Measurements from ENCODE around the gene FYB1.

The FYB1 gene

DNA sequence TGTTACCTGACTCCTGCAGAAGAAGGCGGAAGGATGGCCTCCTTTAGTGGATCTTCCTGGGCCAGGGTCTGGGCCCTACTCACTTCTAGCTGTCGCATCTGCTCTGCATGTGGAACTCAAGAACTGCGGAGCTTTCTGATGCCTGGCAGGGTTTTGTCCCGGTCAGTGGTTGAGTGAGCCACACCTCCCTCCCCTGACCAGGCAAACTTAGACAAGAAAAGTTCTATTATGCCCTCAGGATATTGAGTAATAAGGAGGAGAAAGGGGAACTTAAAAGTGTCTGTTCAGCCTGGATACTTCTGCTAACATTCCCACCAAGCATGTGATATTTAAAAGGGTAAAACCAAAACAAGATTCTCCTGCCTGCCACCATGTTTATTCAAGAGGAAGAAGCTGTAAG lies at the start of gene FYB1:
FYB1 (minus strand) TSS at position 127 of the 400 bp plus-strand sequence. CDS start 16,603 bp downstream, outside the sequence.
- TF ChIP-seq NFIC (IDR thresholded peaks at IDR 0.05) (no peak), EGR1 (IDR thresholded peaks at IDR 0.05) (no peak), TCF12 (IDR thresholded peaks at IDR 0.05; ENCODE audit: low read depth) (no peak), ZBTB7A (IDR thresholded peaks at IDR 0.05; ENCODE audit: low read depth) (no peak), FOXM1 (IDR thresholded peaks at IDR 0.05; ENCODE audit: borderline replicate concordance, low read depth) (no peak), USF1 (IDR thresholded peaks at IDR 0.05) (no peak), EP300 (IDR thresholded peaks at IDR 0.05; ENCODE audit: borderline replicate concordance) (no peak), CREB1 (IDR thresholded peaks at IDR 0.05; ENCODE audit: low read depth) (no peak), TAF1 (IDR thresholded peaks at IDR 0.05; ENCODE audit: low read depth) (no peak), MAX (IDR thresholded peaks at IDR 0.05) (no peak), CEBPB (IDR thresholded peaks at IDR 0.05) (no peak), TEAD4 (IDR thresholded peaks at IDR 0.05) (no peak), RAD21 (IDR thresholded peaks at IDR 0.05; ENCODE audit: low read depth) (no peak), YY1 (IDR thresholded peaks at IDR 0.05; ENCODE audit: low read depth) (no peak)
- TF ChIP-seq, protein P1, sequence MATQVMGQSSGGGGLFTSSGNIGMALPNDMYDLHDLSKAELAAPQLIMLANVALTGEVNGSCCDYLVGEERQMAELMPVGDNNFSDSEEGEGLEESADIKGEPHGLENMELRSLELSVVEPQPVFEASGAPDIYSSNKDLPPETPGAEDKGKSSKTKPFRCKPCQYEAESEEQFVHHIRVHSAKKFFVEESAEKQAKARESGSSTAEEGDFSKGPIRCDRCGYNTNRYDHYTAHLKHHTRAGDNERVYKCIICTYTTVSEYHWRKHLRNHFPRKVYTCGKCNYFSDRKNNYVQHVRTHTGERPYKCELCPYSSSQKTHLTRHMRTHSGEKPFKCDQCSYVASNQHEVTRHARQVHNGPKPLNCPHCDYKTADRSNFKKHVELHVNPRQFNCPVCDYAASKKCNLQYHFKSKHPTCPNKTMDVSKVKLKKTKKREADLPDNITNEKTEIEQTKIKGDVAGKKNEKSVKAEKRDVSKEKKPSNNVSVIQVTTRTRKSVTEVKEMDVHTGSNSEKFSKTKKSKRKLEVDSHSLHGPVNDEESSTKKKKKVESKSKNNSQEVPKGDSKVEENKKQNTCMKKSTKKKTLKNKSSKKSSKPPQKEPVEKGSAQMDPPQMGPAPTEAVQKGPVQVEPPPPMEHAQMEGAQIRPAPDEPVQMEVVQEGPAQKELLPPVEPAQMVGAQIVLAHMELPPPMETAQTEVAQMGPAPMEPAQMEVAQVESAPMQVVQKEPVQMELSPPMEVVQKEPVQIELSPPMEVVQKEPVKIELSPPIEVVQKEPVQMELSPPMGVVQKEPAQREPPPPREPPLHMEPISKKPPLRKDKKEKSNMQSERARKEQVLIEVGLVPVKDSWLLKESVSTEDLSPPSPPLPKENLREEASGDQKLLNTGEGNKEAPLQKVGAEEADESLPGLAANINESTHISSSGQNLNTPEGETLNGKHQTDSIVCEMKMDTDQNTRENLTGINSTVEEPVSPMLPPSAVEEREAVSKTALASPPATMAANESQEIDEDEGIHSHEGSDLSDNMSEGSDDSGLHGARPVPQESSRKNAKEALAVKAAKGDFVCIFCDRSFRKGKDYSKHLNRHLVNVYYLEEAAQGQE (IDR thresholded peaks at IDR 0.05; ENCODE audit: low read depth) = no peak

GRCh38 chr5:39267186-39267585 lies 47.8 kb upstream of the FYB1 start:
- TF ChIP-seq FOXM1 (IDR thresholded peaks at IDR 0.05; ENCODE audit: borderline replicate concordance, low read depth) = no peak
- TF ChIP-seq CREB1 (IDR thresholded peaks at IDR 0.05; ENCODE audit: low read depth) = no peak
- TF ChIP-seq TAF1 (IDR thresholded peaks at IDR 0.05; ENCODE audit: low read depth) = no peak
- TF ChIP-seq EP300 (IDR thresholded peaks at IDR 0.05; ENCODE audit: borderline replicate concordance) = no peak
- no peak for TF ChIP-seq MAX (IDR thresholded peaks at IDR 0.05)
- no peak for TF ChIP-seq EGR1 (IDR thresholded peaks at IDR 0.05)
- TF ChIP-seq TEAD4 (IDR thresholded peaks at IDR 0.05) = no peak
- no peak for TF ChIP-seq NFIC (IDR thresholded peaks at IDR 0.05)
- no peak for TF ChIP-seq TCF12 (IDR thresholded peaks at IDR 0.05; ENCODE audit: low read depth)
- TF ChIP-seq YY1 (IDR thresholded peaks at IDR 0.05; ENCODE audit: low read depth) = no peak

- TF ChIP-seq USF1 (IDR thresholded peaks at IDR 0.05) (no peak), MAX (IDR thresholded peaks at IDR 0.05) (no peak), YY1 (IDR thresholded peaks at IDR 0.05; ENCODE audit: low read depth) (no peak), NFIC (IDR thresholded peaks at IDR 0.05) (no peak), ZBTB7A (IDR thresholded peaks at IDR 0.05; ENCODE audit: low read depth) (no peak), EGR1 (IDR thresholded peaks at IDR 0.05) (no peak), RAD21 (IDR thresholded peaks at IDR 0.05; ENCODE audit: low read depth) (no peak), TAF1 (IDR thresholded peaks at IDR 0.05; ENCODE audit: low read depth) (no peak), TCF12 (IDR thresholded peaks at IDR 0.05; ENCODE audit: low read depth) (no peak), EP300 (IDR thresholded peaks at IDR 0.05; ENCODE audit: borderline replicate concordance) (no peak), FOXM1 (IDR thresholded peaks at IDR 0.05; ENCODE audit: borderline replicate concordance, low read depth) (no peak), CREB1 (IDR thresholded peaks at IDR 0.05; ENCODE audit: low read depth) (no peak), TEAD4 (IDR thresholded peaks at IDR 0.05) (no peak)
- TF ChIP-seq, protein P1 (IDR thresholded peaks at IDR 0.05; ENCODE audit: low read depth) = no peak
Measured at GRCh38 chr5:39266442-39266841, 47.1 kb upstream of the FYB1 start.

GRCh38 chr5:39264528-39264927 lies 45.2 kb upstream of the FYB1 start:
- no peak for TF ChIP-seq NFIC (IDR thresholded peaks at IDR 0.05)
- no peak for TF ChIP-seq TEAD4 (IDR thresholded peaks at IDR 0.05)
- TF ChIP-seq CREB1 (IDR thresholded peaks at IDR 0.05; ENCODE audit: low read depth) = no peak
- no peak for TF ChIP-seq CEBPB (IDR thresholded peaks at IDR 0.05)
- no peak for TF ChIP-seq RAD21 (IDR thresholded peaks at IDR 0.05; ENCODE audit: low read depth)
- no peak for TF ChIP-seq MAX (IDR thresholded peaks at IDR 0.05)
- no peak for TF ChIP-seq ZBTB7A (IDR thresholded peaks at IDR 0.05; ENCODE audit: low read depth)
- TF ChIP-seq, protein P1 (IDR thresholded peaks at IDR 0.05; ENCODE audit: low read depth) = no peak
- TF ChIP-seq USF1 (IDR thresholded peaks at IDR 0.05) = no peak
- no peak for TF ChIP-seq FOXM1 (IDR thresholded peaks at IDR 0.05; ENCODE audit: borderline replicate concordance, low read depth)
- no peak for TF ChIP-seq TAF1 (IDR thresholded peaks at IDR 0.05; ENCODE audit: low read depth)
- TF ChIP-seq EGR1 (IDR thresholded peaks at IDR 0.05) = no peak
- TF ChIP-seq YY1 (IDR thresholded peaks at IDR 0.05; ENCODE audit: low read depth) = no peak
- no peak for TF ChIP-seq EP300 (IDR thresholded peaks at IDR 0.05; ENCODE audit: borderline replicate concordance)

Measured in Ishikawa (cell line).